Measurements from ENCODE around the gene TIFAB. TPM values are rescaled to one million over a fixed set of nuclear protein-coding genes. Genes with fewer than 3 reads are reported as not detected.

Gene TIFAB
- polyA plus RNA-seq, 1 donor from 2014 or later = not detected

DNA sequence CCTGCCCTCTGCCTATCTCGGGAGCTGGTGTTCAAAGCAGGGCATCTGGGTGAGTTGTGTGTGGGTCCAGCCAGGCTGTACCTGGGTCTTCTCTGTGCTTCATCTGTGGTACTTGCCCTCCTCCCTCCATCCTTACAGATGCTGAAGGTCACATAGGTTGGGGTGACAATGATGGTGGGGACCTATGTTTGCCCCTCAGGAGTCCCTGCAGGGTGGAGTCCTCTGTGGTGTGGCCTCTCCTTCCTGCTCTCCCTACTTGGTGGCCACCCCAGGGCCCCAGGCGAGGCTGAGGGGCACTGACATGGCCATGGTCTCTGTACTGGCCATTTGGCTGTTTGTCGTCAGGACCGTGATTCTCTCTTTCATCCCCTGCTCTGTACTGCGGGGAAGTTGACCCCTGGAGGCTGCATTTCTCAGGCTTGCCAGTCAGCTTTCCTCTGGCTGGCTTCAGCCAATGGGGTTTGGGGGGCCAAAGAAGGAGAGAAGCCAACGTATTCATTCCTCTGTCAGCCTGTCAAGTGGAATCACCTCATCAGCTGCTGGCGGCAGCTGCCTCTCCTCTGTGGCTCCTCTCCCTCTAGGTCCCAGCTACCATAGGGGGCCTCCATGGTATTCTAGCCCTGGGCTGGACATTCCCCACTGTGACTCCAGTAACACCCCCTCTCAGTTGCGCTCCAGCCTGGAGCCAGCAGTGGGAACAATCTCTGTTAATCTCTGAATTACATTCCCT, 9.6 kb downstream of the TIFAB start:
- TF ChIP-seq TAF1 (IDR thresholded peaks at IDR 0.05; ENCODE audit: low read depth) (no peak), EP300 (conservative IDR thresholded peaks at IDR 0.05; ENCODE audit: poor library complexity, severe bottlenecking) (no peak), RAD21 (conservative IDR thresholded peaks at IDR 0.05) (no peak), SMC3 (conservative IDR thresholded peaks at IDR 0.05; ENCODE audit: poor library complexity) (no peak), POLR2AphosphoS5 (IDR thresholded peaks at IDR 0.05) (no peak), MXI1 (conservative IDR thresholded peaks at IDR 0.05; ENCODE audit: poor library complexity, severe bottlenecking) (no peak), EZH2 (IDR thresholded peaks at IDR 0.05; ENCODE audit: borderline replicate concordance, insufficient read depth, low read length, poor library complexity, severe bottlenecking) (no peak)
- TF ChIP-seq, protein P1, sequence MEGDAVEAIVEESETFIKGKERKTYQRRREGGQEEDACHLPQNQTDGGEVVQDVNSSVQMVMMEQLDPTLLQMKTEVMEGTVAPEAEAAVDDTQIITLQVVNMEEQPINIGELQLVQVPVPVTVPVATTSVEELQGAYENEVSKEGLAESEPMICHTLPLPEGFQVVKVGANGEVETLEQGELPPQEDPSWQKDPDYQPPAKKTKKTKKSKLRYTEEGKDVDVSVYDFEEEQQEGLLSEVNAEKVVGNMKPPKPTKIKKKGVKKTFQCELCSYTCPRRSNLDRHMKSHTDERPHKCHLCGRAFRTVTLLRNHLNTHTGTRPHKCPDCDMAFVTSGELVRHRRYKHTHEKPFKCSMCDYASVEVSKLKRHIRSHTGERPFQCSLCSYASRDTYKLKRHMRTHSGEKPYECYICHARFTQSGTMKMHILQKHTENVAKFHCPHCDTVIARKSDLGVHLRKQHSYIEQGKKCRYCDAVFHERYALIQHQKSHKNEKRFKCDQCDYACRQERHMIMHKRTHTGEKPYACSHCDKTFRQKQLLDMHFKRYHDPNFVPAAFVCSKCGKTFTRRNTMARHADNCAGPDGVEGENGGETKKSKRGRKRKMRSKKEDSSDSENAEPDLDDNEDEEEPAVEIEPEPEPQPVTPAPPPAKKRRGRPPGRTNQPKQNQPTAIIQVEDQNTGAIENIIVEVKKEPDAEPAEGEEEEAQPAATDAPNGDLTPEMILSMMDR (IDR thresholded peaks at IDR 0.05; ENCODE audit: poor library complexity, severe bottlenecking) = no peak
- TF ChIP-seq, protein P2, sequence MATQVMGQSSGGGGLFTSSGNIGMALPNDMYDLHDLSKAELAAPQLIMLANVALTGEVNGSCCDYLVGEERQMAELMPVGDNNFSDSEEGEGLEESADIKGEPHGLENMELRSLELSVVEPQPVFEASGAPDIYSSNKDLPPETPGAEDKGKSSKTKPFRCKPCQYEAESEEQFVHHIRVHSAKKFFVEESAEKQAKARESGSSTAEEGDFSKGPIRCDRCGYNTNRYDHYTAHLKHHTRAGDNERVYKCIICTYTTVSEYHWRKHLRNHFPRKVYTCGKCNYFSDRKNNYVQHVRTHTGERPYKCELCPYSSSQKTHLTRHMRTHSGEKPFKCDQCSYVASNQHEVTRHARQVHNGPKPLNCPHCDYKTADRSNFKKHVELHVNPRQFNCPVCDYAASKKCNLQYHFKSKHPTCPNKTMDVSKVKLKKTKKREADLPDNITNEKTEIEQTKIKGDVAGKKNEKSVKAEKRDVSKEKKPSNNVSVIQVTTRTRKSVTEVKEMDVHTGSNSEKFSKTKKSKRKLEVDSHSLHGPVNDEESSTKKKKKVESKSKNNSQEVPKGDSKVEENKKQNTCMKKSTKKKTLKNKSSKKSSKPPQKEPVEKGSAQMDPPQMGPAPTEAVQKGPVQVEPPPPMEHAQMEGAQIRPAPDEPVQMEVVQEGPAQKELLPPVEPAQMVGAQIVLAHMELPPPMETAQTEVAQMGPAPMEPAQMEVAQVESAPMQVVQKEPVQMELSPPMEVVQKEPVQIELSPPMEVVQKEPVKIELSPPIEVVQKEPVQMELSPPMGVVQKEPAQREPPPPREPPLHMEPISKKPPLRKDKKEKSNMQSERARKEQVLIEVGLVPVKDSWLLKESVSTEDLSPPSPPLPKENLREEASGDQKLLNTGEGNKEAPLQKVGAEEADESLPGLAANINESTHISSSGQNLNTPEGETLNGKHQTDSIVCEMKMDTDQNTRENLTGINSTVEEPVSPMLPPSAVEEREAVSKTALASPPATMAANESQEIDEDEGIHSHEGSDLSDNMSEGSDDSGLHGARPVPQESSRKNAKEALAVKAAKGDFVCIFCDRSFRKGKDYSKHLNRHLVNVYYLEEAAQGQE (IDR thresholded peaks at IDR 0.05; ENCODE audit: borderline replicate concordance) = no peak
- peak overlapping the region; percentile 20 for H3K9ac ChIP-seq (ENCODE audit: low read length)
- H3K4me2 ChIP-seq (ENCODE audit: low read length) = no peak overlapping the region
- no peaks in the 10 kb centered on the region for H3K9me3 ChIP-seq (ENCODE audit: low read length)
- H3K9me2 ChIP-seq (ENCODE audit: insufficient read depth, low read length) = no peaks in the 10 kb centered on the region
- H3K4me3 ChIP-seq (ENCODE audit: low read length) = no peak overlapping the region
- peak overlapping the region; percentile 51 for H3K27ac ChIP-seq (ENCODE audit: low read length)
- no peak overlapping the region for H2AFZ ChIP-seq (ENCODE audit: low read depth, low read length)
- no peaks in the 10 kb centered on the region for H3K27me3 ChIP-seq (ENCODE audit: insufficient read depth, low read depth, low read length)
- no peaks in the 10 kb centered on the region for H3F3A ChIP-seq (ENCODE audit: insufficient read depth, low read length, poor library complexity, severe bottlenecking)
- no peaks in the 10 kb centered on the region for H4K20me1 ChIP-seq (ENCODE audit: insufficient read depth)
- no peaks in the 10 kb centered on the region for H3K36me3 ChIP-seq (ENCODE audit: insufficient read depth, low read length)
- H3K79me2 ChIP-seq (replicated peaks; ENCODE audit: insufficient read depth, low read length) = no peaks in the 10 kb centered on the region

DNA sequence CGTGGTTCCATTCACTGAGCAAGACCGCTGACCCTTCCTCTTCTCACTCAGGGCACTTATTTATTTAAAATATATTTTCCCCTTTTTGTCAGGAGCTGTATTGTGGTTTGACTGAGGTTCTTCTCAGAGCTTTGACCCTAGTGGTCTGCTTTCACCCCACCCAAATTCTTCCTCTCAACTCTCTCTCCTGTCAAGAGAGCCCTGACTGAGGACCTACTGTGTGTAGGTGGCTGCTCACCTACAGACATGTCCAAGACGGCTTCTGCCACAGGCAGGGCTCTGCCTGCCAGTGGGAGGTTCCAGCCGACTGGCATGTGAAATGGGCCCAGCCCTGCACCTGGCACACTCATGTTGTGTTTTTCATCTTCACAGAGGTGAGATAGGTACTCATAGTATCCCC, 10.2 kb downstream of the TIFAB start:
- no peak overlapping the region for H2AFZ ChIP-seq (ENCODE audit: low read depth, low read length)
- H3F3A ChIP-seq (ENCODE audit: insufficient read depth, low read length, poor library complexity, severe bottlenecking) = no peaks in the 10 kb centered on the region
- H3K79me2 ChIP-seq (replicated peaks; ENCODE audit: insufficient read depth, low read length) = no peaks in the 10 kb centered on the region
- no peak overlapping the region for H3K27ac ChIP-seq (ENCODE audit: low read length)
- H3K4me2 ChIP-seq (ENCODE audit: low read length) = no peak overlapping the region
- H4K20me1 ChIP-seq (ENCODE audit: insufficient read depth) = no peaks in the 10 kb centered on the region
- no peak overlapping the region for H3K9ac ChIP-seq (ENCODE audit: low read length)
- TF ChIP-seq MXI1 (conservative IDR thresholded peaks at IDR 0.05; ENCODE audit: poor library complexity, severe bottlenecking) = no peak
- H3K9me2 ChIP-seq (ENCODE audit: insufficient read depth, low read length) = no peaks in the 10 kb centered on the region
- H3K9me3 ChIP-seq (ENCODE audit: low read length) = no peaks in the 10 kb centered on the region
- H3K36me3 ChIP-seq (ENCODE audit: insufficient read depth, low read length) = no peaks in the 10 kb centered on the region
- no peaks in the 10 kb centered on the region for H3K27me3 ChIP-seq (ENCODE audit: insufficient read depth, low read depth, low read length)
- H3K4me3 ChIP-seq (ENCODE audit: low read length) = no peak overlapping the region

Data from neural cell (in vitro differentiated cells).